Cardiac muscle cell (in vitro differentiated cells and primary cell): Measurements from ENCODE around the gene CFAP46. TPM values are rescaled to one million over a fixed set of nuclear protein-coding genes. Genes with fewer than 3 reads are reported as not detected.

ENCODE experiments used
- DNase-seq, 2 donors: peaks; one replicate each; pipeline versions ENCODE4 v3.0.0 to v3.0.0-alpha.2; 2010 to 2017; ENCODE audit warnings: low read depth in 1 of 2, low spot score in 1 of 2
- H3K27ac ChIP-seq: fragments of 200-600 bp; sonication (generic); 2 replicates; pipeline ENCODE4 v1.5.1; 2016
- H3K27me3 ChIP-seq: fragments of 200-600 bp; sonication (generic); 2 replicates; pipeline ENCODE4 v1.6.0; 2016; ENCODE audit warnings: control low read depth
- H3K36me3 ChIP-seq: fragments of 200-600 bp; sonication (generic); 2 replicates; pipeline ENCODE4 v1.5.1; 2016; ENCODE audit warnings: control low read depth
- H3K4me1 ChIP-seq: fragments of 200-600 bp; sonication (generic); 2 replicates; pipeline ENCODE4 v1.8.1; 2017; ENCODE audit warnings: low read depth, mild to moderate bottlenecking, mixed run types
- H3K4me3 ChIP-seq: fragments of 200-600 bp; sonication (generic); 2 replicates; pipeline ENCODE4 v1.5.1; 2016; ENCODE audit warnings: mild to moderate bottlenecking
- H3K9me3 ChIP-seq: fragments of 200-600 bp; sonication (generic); 2 replicates; pipeline ENCODE4 v1.5.1; 2017; ENCODE audit warnings: low read depth, mild to moderate bottlenecking, control low read depth
- polyA plus RNA-seq: library from polyadenylated mRNA; unstranded; fragments of >200 nt; fragmentation: Nextera tagmentation; extraction: Ambion mirVana; gene quantifications from 2 replicates; pipeline ENCODE4 v1.2.1, GENCODE V29; 2016
- total RNA-seq: library from RNA; depleted of rRNA; stranded (reverse); fragments of >200 nt; gene quantifications from 2 replicates; pipeline ENCODE4 v1.2.3, GENCODE V29; 2016
- TF ChIP-seq, protein P1 (sequence below): IDR thresholded peaks from 2 replicates; pipeline ENCODE4 v1.5.1; 2012; ENCODE audit warnings: low read depth, mild to moderate bottlenecking, low read length

Gene CFAP46
- total and polyA plus RNA-seq, 2 experiments from 2014 or later, result 2.8 to 4.5 TPM

DNA sequence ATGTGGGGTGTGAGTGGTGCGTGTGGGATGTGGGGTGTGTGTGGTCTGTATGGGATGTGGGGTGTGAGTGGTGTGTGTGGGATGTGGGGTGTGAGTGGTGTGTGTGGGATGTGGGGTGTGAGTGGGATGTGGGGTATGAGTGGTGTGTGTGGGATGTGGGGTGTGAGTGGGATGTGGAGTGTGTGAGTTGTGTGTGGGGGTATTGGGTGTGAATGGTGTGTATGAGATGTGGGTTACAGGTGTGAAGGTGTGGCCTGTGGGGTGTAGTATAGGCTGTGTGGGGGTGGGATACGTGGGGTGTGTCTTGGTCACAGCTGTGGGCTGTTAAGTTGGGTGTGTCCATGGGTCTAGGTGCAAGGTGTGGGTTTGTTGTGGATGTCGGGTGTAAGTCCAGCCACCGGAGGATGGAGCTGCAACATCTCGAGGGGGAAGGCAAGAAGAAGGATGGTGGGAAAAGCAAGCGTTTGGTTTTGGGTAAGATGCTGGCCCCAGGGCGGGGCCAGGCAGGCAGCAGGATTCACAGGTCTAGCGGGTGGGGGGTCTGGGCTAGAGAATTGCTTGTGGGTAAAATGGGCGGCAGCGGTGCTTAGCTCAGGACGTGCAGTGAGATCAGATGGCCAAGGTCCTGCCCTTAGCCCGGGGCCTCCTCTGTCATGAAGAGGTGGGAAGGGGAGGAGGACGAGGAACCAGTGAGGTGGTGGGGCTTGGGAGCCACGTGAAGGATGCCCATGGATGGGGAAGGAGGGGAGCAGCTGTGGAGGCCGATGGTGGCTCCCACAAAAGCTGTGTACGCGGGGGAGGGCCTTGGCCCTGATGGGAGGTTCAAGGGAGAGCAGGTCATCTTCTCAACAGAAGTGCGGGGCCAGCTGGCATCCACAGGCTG lies 60.1 kb downstream of the CFAP46 start:
- TF ChIP-seq, protein P1, sequence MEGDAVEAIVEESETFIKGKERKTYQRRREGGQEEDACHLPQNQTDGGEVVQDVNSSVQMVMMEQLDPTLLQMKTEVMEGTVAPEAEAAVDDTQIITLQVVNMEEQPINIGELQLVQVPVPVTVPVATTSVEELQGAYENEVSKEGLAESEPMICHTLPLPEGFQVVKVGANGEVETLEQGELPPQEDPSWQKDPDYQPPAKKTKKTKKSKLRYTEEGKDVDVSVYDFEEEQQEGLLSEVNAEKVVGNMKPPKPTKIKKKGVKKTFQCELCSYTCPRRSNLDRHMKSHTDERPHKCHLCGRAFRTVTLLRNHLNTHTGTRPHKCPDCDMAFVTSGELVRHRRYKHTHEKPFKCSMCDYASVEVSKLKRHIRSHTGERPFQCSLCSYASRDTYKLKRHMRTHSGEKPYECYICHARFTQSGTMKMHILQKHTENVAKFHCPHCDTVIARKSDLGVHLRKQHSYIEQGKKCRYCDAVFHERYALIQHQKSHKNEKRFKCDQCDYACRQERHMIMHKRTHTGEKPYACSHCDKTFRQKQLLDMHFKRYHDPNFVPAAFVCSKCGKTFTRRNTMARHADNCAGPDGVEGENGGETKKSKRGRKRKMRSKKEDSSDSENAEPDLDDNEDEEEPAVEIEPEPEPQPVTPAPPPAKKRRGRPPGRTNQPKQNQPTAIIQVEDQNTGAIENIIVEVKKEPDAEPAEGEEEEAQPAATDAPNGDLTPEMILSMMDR, result no peak
- no peak overlapping the region for H3K27ac ChIP-seq
- DNase-seq, result no peak

DNA sequence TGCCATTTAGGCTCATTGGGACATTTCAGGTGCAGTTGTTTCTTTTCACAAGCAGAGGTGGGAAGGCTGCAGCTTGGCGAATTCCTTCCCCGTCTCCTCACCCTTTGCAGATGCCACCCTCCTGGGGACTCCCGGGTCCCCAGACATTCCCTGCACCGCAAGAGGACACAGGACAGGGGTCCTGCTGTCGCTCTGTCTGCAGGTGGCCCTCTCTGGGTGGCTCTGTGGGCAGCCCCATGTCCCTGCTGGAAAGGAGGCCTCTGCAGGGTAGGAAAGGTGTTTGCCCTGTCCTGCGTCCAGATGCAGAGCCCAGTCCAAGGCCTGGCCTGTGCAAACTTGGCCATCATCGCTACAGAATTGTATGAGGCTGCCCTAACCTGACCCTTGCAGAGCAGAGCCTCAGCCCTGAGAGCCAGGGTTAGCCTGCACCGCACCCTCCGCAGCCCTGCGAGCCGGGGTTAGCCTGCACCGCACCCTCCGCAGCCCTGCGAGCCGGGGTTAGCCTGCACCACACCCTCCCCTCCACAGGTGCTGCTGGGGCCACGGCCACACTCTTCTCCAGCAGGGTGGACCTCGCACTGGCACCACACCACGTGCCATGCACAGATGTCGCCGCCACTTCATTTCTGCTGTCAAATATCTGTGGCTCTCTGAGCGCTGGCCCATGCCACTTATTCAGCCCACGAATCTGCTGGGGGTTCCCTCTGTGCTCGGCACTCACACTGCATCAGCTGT lies 61.0 kb downstream of the CFAP46 start:
- TF ChIP-seq, protein P1, result no peak
- Histone ChIP-seq H3K9me3 (no peaks in the 10 kb centered on the region), H3K27me3 (no peaks in the 10 kb centered on the region)

More for the DNA sequence above, 60.1 kb downstream of the CFAP46 start:
- H3K27me3 ChIP-seq, result no peaks in the 10 kb centered on the region
- no peak overlapping the region for H3K4me3 ChIP-seq
- no peaks in the 10 kb centered on the region for H3K9me3 ChIP-seq
- no peaks in the 10 kb centered on the region for H3K36me3 ChIP-seq
- no peaks in the 10 kb centered on the region for H3K4me1 ChIP-seq

DNA sequence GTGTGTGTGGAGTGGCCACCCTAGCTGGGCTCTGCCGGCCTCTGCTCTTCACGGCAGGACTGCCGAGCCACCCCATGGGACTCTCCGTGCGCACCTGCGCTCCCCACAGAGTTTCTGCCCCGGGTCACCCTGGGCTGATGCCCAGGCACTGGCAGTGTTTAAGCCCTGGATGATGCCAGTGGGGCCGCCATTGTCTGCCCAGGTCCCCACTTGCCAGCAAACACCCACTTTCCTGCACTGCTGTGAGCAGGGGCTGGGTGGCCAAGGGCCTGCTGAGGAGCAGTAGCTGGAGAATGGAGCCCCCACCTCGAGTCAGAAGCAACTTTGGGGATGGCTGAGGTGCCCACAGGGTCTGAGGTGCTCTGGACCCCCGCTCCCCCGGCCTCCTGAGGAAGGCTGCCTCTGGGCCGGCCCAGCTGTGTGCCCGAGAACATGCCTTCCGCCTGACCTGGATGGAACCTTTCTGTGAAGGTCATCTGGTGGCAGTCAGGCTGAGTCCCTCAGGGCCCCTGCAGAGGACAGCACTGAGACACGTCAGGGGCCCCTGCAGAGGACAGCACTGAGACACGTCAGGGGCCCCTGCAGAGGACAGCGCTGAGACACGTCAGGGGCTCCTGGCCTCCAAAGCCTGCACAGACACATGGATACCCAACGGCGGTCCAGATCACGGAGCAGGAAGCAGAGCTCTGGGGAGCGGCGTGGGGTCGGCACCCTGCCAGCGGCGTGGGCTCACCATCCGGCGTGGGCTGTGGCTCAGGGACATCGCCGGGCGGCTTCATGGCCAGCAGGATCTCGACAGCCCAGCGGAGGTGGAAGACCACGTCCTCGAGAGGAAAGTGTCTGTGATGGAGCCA lies 62.0 kb downstream of the CFAP46 start:
- DNase-seq, result no peak

More for the DNA sequence above, 61.0 kb downstream of the CFAP46 start:
- H3K36me3 ChIP-seq, result no peaks in the 10 kb centered on the region
- H3K4me1 ChIP-seq, result no peaks in the 10 kb centered on the region
- no peak overlapping the region for H3K4me3 ChIP-seq
- no peak overlapping the region for H3K27ac ChIP-seq
- DNase-seq, result no peak

DNA sequence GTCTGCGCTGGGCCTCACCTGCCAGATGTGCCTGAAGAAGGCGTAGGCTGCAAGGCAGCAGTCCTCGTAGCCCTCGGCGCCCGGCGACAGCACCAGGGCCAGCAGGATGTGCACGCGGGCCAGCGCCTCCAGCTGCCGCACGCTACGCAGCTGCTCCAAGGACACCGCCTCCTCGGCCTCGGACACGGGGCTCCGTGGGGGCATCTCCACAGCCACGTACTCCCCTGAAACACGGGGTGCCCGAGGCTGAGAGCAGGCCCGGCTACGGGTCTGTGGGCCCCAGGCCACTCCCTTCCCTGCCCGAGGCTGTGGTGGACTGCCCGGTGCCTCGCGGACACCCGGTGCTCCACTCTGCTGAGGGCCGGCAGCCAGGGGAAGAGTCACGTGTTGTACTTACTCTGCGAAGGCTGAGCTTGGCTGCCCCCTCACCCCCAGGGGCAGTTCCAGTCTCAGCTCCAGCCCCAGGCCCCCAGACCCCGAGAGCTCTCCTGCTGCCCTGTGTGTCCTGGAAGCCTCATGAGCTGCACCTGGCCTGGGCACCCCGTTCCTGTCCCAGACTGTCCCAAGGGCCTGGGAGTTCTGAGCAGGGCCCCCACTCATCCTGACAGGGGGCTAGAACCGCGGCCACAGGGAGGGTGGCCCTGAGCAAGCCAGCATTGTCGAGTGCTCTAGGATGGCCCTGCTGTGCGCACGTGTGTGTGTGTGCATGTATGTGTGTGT lies 62.8 kb downstream of the CFAP46 start:
- Histone ChIP-seq H3K36me3 (no peaks in the 10 kb centered on the region), H3K4me1 (no peaks in the 10 kb centered on the region), H3K9me3 (no peaks in the 10 kb centered on the region), H3K27me3 (no peaks in the 10 kb centered on the region), H3K4me3 (no peak overlapping the region), H3K27ac (no peak overlapping the region)
- no peak for DNase-seq
- TF ChIP-seq, protein P1, result no peak

More for the DNA sequence above, 62.0 kb downstream of the CFAP46 start:
- Histone ChIP-seq H3K9me3 (no peaks in the 10 kb centered on the region), H3K4me1 (no peaks in the 10 kb centered on the region), H3K4me3 (no peak overlapping the region), H3K27me3 (no peaks in the 10 kb centered on the region), H3K27ac (no peak overlapping the region), H3K36me3 (no peaks in the 10 kb centered on the region)
- TF ChIP-seq, protein P1, result no peak
